HCT116 (cell line): ENCODE data around the gene SDF2. TPM values are rescaled to one million over a fixed set of nuclear protein-coding genes. Genes with fewer than 3 reads are reported as not detected.

Source experiments
- ATAC-seq: fragments of 200-7000 bp; cut with Tn5 transposase; 2 replicates; pipeline ENCODE4 v1.9.1; 2020; ENCODE audit warnings: mild to moderate bottlenecking, moderate library complexity
- BruUV-seq: library from RNA; stranded (reverse); fragments of 400-500 nt; replicated peaks from 2 replicates; lab custom pipeline; 2021; lab: Mats Ljungman, UMichigan
- CTCF ChIA-PET: fragments of 300-600 bp; sonication (Branson Sonifier 250); formaldehyde crosslinking; loops from one replicate; lab custom pipeline; 2021; ENCODE audit warnings: antibody characterized with exemption; lab: Charles Lee
- POLR2A ChIA-PET: fragments of 300-600, 350-600 bp; sonication (Branson Sonifier 250); formaldehyde crosslinking; loops from one replicate; lab custom pipeline; 2021; ENCODE audit warnings: antibody characterized with exemption; lab: Charles Lee
- RAD21 ChIA-PET, 2 experiments: fragments of 300-600 bp; sonication (Branson Sonifier 250); formaldehyde crosslinking; loops; one replicate each; lab custom pipeline; 2023; ENCODE audit warnings: low total read pairs in 2 of 2; ENCODE audit not compliant: uncharacterized antibody in 2 of 2, unreplicated experiment in 2 of 2, low non-redundant PET in 1 of 2; lab: Charles Lee
- DNase-seq: peaks from one replicate; pipeline ENCODE4 v3.0.0-alpha.2; 2010; ENCODE audit warnings: low read depth, low spot score
- H2AFZ ChIP-seq: fragments of 200-600 bp; shearing (Covaris generic), sonication (generic); 2 replicates; pipeline ENCODE4 v1.6.1; 2017; ENCODE audit warnings: low read depth, mixed run types, mixed read lengths, antibody characterized with exemption, low read length; ENCODE audit not compliant: poor library complexity, severe bottlenecking
- H3K27ac ChIP-seq: 2 replicates; pipeline ENCODE4 v1.5.1; 2012; ENCODE audit warnings: low read depth, low read length
- H3K27me3 ChIP-seq: fragments of 200-600 bp; sonication (generic); 2 replicates; pipeline ENCODE4 v1.6.1; 2016; ENCODE audit warnings: mixed run types, low read length, mixed read lengths; ENCODE audit not compliant: insufficient read depth
- H3K36me3 ChIP-seq, 2 experiments: fragments of 200-500 bp in 1 of 2; fragments of 200-600 bp in 1 of 2; sonication (Bioruptor generic) in 1 of 2; sonication (generic) in 1 of 2; 2 replicates each; pipeline versions ENCODE4 v1.5.1 to v1.6.1; 2014 to 2016; ENCODE audit warnings: low read length in 2 of 2, inconsistent platforms in 1 of 2, mixed read lengths in 1 of 2, mixed run types in 1 of 2; ENCODE audit not compliant: insufficient read depth in 2 of 2, control insufficient read depth in 1 of 2
- H3K4me1 ChIP-seq, 2 experiments: fragments of 200-600 bp in 1 of 2; sonication (generic) in 1 of 2; 2 replicates each; pipeline versions ENCODE4 v1.5.1 to v1.6.1; 2012 to 2017; ENCODE audit warnings: low read length in 2 of 2, inconsistent platforms in 1 of 2, mild to moderate bottlenecking in 1 of 2, mixed read lengths in 1 of 2, mixed run types in 1 of 2, moderate library complexity in 1 of 2; ENCODE audit not compliant: insufficient read depth in 2 of 2, control insufficient read depth in 1 of 2
- H3K4me2 ChIP-seq: fragments of 200-600 bp; sonication (generic); 2 replicates; pipeline ENCODE4 v1.6.1; 2017; ENCODE audit warnings: mixed run types, low read length, mixed read lengths
- H3K4me3 ChIP-seq, 2 experiments: fragments of 200-600 bp in 1 of 2; sonication (generic) in 1 of 2; replicated peaks in 1 of 2; 2 replicates each; pipeline ENCODE4 v1.5.1; 2011 to 2016; ENCODE audit warnings: low read length in 2 of 2, control low read depth in 1 of 2, low read depth in 1 of 2, mild to moderate bottlenecking in 1 of 2, mixed read lengths in 1 of 2, mixed run types in 1 of 2
- H3K79me2 ChIP-seq: fragments of 200-600 bp; sonication (generic); 2 replicates; pipeline ENCODE4 v1.6.1; 2017; ENCODE audit warnings: mild to moderate bottlenecking, mixed run types, low read length, moderate library complexity, mixed read lengths; ENCODE audit not compliant: insufficient read depth
- H3K9ac ChIP-seq: fragments of 200-600 bp; sonication (generic); 2 replicates; pipeline ENCODE4 v1.6.1; 2016; ENCODE audit warnings: low read length, mixed read lengths
- H3K9me2 ChIP-seq: fragments of 200-600 bp; sonication (generic), shearing (Covaris generic); 2 replicates; pipeline ENCODE4 v1.6.1; 2017; ENCODE audit warnings: mixed run types, mild to moderate bottlenecking, moderate library complexity; ENCODE audit not compliant: insufficient read depth
- H3K9me3 ChIP-seq, 2 experiments: fragments of 200-500 bp in 1 of 2; fragments of 200-600 bp in 1 of 2; sonication (Bioruptor generic) in 1 of 2; sonication (generic) in 1 of 2; 2 replicates each; pipeline ENCODE4 v1.6.1; 2014 to 2017; ENCODE audit warnings: low read length in 2 of 2, mixed read lengths in 2 of 2, inconsistent platforms in 1 of 2, low read depth in 1 of 2, mild to moderate bottlenecking in 1 of 2, mixed run types in 1 of 2, moderate library complexity in 1 of 2; ENCODE audit not compliant: control insufficient read depth in 1 of 2, insufficient read depth in 1 of 2
- H4K20me1 ChIP-seq: fragments of 200-600 bp; sonication (generic), shearing (Covaris generic); 2 replicates; pipeline ENCODE4 v1.6.1; 2017; ENCODE audit warnings: mixed run types, mild to moderate bottlenecking, moderate library complexity; ENCODE audit not compliant: insufficient read depth
- CEBPB ChIP-seq: IDR thresholded peaks from 2 replicates; pipeline ENCODE4 v1.6.1; 2012; ENCODE audit warnings: low read depth
- EGR1 ChIP-seq: IDR thresholded peaks from 2 replicates; pipeline ENCODE4 v1.6.1; 2012; ENCODE audit warnings: low read depth
- ELF1 ChIP-seq: IDR thresholded peaks from 2 replicates; pipeline ENCODE4 v1.6.1; 2012; ENCODE audit warnings: low read depth, borderline replicate concordance
- EZH2 ChIP-seq: fragments of 200-600 bp; sonication (generic); IDR thresholded peaks from 2 replicates; pipeline ENCODE4 v1.6.1; 2017; ENCODE audit warnings: antibody characterized with exemption, mixed run types
- EZH2phosphoT487 ChIP-seq: fragments of 200-600 bp; IDR thresholded peaks from 2 replicates; pipeline ENCODE4 v1.6.1; 2018; ENCODE audit warnings: antibody characterized with exemption, borderline replicate concordance
- FOSL1 ChIP-seq: IDR thresholded peaks from 2 replicates; pipeline ENCODE4 v1.6.1; 2012; ENCODE audit warnings: low read depth
- JUND ChIP-seq: IDR thresholded peaks from 2 replicates; pipeline ENCODE4 v1.6.1; 2012
- POLR2AphosphoS5 ChIP-seq: IDR thresholded peaks from 2 replicates; pipeline ENCODE4 v1.6.1; 2011; ENCODE audit warnings: mild to moderate bottlenecking, low read depth, low read length, moderate library complexity
- SIN3A ChIP-seq: IDR thresholded peaks from 2 replicates; pipeline ENCODE4 v1.6.1; 2012; ENCODE audit warnings: low read depth
- SRF ChIP-seq: IDR thresholded peaks from 2 replicates; pipeline ENCODE4 v1.6.1; 2012; ENCODE audit warnings: low read depth
- TCF7L2 ChIP-seq: IDR thresholded peaks from 2 replicates; pipeline ENCODE4 v1.7.0; 2011; ENCODE audit warnings: borderline replicate concordance, inconsistent platforms; ENCODE audit not compliant: insufficient read depth, insufficient read length; ENCODE audit errors: extremely low read depth
- YY1 ChIP-seq: IDR thresholded peaks from 2 replicates; pipeline ENCODE4 v1.6.1; 2011; ENCODE audit warnings: low read length, low read depth, moderate library complexity, mild to moderate bottlenecking; ENCODE audit not compliant: insufficient replicate concordance; ENCODE audit errors: extremely low read depth
- ZFX ChIP-seq: fragments of 450-650 bp; IDR thresholded peaks from 2 replicates; pipeline ENCODE4 v1.6.1; 2017
- ZNF274 ChIP-seq: fragments of 200-500 bp; sonication (Bioruptor generic); IDR thresholded peaks from 2 replicates; pipeline ENCODE4 v1.6.1; 2014; ENCODE audit warnings: mild to moderate bottlenecking, low read depth, low read length, inconsistent platforms
- intact Hi-C: fragments of 100-400 bp; cut with micrococcal nuclease; formaldehyde crosslinking; loops from 2 replicates; pipeline ENCODE4 v1.10.0; 2022
- total RNA-seq: library from RNA; stranded (reverse); gene quantifications from one replicate; pipeline ENCODE4 v1.2.1, GENCODE V29; 2021; ENCODE audit not compliant: unreplicated experiment
- TF ChIP-seq, protein P1 (sequence below): IDR thresholded peaks from 2 replicates; pipeline ENCODE4 v1.6.1; 2012
- TF ChIP-seq, protein P2 (sequence below): IDR thresholded peaks from 2 replicates; pipeline ENCODE4 v1.6.1; 2011; ENCODE audit warnings: mild to moderate bottlenecking, low read length, moderate library complexity; ENCODE audit not compliant: insufficient replicate concordance; ENCODE audit errors: extremely low read depth

SDF2 gene
- total RNA-seq, 1 experiment from 2014 or later = 41.3 TPM

DNA sequence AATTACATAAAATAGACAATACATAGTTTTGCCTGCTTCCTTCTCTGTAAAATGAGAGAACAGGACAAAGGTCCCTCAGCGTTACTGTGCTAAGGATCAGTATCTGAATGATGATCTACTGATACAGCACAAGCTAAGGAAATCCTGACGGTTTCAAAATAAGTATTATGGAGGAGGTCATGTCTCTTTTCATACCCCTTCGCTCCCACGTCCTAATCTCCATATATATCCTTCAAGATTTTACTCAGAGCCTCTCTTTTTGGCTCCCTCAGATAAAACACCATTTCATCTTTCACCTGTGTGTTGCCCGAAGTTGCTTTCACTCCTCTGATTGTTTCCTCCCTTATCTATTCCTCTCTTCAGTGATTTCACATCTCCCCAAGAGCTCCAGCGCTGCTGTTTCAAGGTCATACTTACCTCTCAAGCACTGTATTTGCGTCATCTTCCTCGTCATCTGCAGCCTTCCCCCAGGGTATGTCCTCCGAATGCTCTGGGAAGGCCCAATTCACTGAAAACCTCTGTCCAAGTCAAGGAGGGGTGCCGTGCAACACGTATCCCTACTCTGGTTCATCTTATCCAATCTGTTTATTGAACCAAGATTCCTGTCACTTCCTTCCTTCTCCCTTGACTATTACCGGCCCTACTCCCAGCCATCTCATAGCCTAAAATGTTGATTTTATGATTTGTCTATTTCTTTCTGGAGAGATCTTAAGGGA, 15.5 kb downstream of the SDF2 start:
- H3K9me2 ChIP-seq = no peaks in the 10 kb centered on the region
- peaks cover 37% of the 10 kb centered on the region for H3K79me2 ChIP-seq
- H3K27ac ChIP-seq = peak overlapping the region; percentile 74
- DNase-seq (no peak), ATAC-seq (no peak)
- peaks cover 12 to 29% of the 10 kb centered on the region in 2 experiments for H3K4me1 ChIP-seq
- H3K36me3 ChIP-seq = peaks cover 21 to 27% of the 10 kb centered on the region in 2 experiments; a peak in 3 of 4 replicates
- H4K20me1 ChIP-seq = peaks cover 7% of the 10 kb centered on the region; the same call in 1 of the 2 replicates
- peak overlapping the region; percentile 61 to 77 for H3K4me3 ChIP-seq
- intact Hi-C loops = loop anchor here (10.0 kb wide), 1 partner anchor 259 kb away; the partner anchor contains the start of gene DHRS13
- H3K4me2 ChIP-seq = peak overlapping the region; percentile 90
- no peaks in the 10 kb centered on the region for H3K27me3 ChIP-seq
- POLR2A ChIA-PET = interaction anchor here (0.9 to 3.1 kb wide), 2 partner anchors 15 to 16 kb away, joined by 4 to 19 read pairs; partner anchors contain the start of genes SDF2 and SUPT6H
- H3K9ac ChIP-seq = peak overlapping the region; percentile 83
- no peaks in the 10 kb centered on the region for H3K9me3 ChIP-seq
- CTCF ChIA-PET = interaction anchor here (0.8 to 2.3 kb wide), 11 partner anchors 12 to 471 kb away, joined by 3 to 7 read pairs (median 3); no protein-coding TSS in a partner anchor
- RAD21 ChIA-PET = no interaction called here
- no TSS peak for BruUV-seq
- no peak for TF ChIP-seq SRF
- TF ChIP-seq, protein P1, sequence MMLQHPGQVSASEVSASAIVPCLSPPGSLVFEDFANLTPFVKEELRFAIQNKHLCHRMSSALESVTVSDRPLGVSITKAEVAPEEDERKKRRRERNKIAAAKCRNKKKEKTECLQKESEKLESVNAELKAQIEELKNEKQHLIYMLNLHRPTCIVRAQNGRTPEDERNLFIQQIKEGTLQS = no peak
- TF ChIP-seq EZH2 = no peak
- TF ChIP-seq SIN3A = no peak
- TF ChIP-seq POLR2AphosphoS5 = no peak
- no peak for TF ChIP-seq TCF7L2
- no peak for TF ChIP-seq FOSL1
- TF ChIP-seq, protein P2, sequence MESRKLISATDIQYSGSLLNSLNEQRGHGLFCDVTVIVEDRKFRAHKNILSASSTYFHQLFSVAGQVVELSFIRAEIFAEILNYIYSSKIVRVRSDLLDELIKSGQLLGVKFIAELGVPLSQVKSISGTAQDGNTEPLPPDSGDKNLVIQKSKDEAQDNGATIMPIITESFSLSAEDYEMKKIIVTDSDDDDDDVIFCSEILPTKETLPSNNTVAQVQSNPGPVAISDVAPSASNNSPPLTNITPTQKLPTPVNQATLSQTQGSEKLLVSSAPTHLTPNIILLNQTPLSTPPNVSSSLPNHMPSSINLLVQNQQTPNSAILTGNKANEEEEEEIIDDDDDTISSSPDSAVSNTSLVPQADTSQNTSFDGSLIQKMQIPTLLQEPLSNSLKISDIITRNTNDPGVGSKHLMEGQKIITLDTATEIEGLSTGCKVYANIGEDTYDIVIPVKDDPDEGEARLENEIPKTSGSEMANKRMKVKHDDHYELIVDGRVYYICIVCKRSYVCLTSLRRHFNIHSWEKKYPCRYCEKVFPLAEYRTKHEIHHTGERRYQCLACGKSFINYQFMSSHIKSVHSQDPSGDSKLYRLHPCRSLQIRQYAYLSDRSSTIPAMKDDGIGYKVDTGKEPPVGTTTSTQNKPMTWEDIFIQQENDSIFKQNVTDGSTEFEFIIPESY = no peak
- no peak for TF ChIP-seq CEBPB
- TF ChIP-seq JUND = no peak
- no peak for TF ChIP-seq ZFX
- TF ChIP-seq EZH2phosphoT487 = no peak
- TF ChIP-seq YY1 = no peak
- no peak for TF ChIP-seq ELF1
- TF ChIP-seq ZNF274 = no peak
- no peak for TF ChIP-seq EGR1
- no peak overlapping the region for H2AFZ ChIP-seq
